Body of pancreas (tissue), 4 donors: Measurements from ENCODE around the gene PDLIM5. TPM values are rescaled to one million over a fixed set of nuclear protein-coding genes. Genes with fewer than 3 reads are reported as not detected.

Experiments
- ATAC-seq: fragments of 150-250 bp; one replicate; pipeline ENCODE4 v1.9.1; 2016
- DNase-seq, 4 donors: peaks; one replicate each; pipeline ENCODE4 v3.0.0-alpha.2; 2019
- H3K27ac ChIP-seq, 4 donors: fragments of 200-600 bp; sonication (generic); 1 replicate in 3 of 4; 2 replicates in 1 of 4; pipeline versions ENCODE4 v1.5.1 to v1.6.1; 2016 to 2019; ENCODE audit warnings: mild to moderate bottlenecking in 1 of 4, mixed read lengths in 1 of 4, moderate library complexity in 1 of 4
- H3K27me3 ChIP-seq, 2 donors: fragments of 200-600 bp; sonication (generic); one replicate each; pipeline ENCODE4 v1.6.0; 2016; ENCODE audit warnings: mild to moderate bottlenecking in 1 of 2
- H3K36me3 ChIP-seq, 2 donors: fragments of 200-600 bp; sonication (generic); replicated peaks in 1 of 2; 2 replicates each; pipeline ENCODE4 v1.5.1; 2016; ENCODE audit warnings: low read depth in 2 of 2; ENCODE audit not compliant: insufficient read depth in 1 of 2
- H3K4me1 ChIP-seq: fragments of 200-600 bp; sonication (generic); one replicate; pipeline ENCODE4 v1.6.0; 2016
- H3K4me3 ChIP-seq, 2 donors: fragments of 200-600 bp; sonication (generic); 1 replicate in 1 of 2; 2 replicates in 1 of 2; pipeline ENCODE4 v1.5.1; 2016 to 2019
- H3K9me3 ChIP-seq, 3 donors: fragments of 200-600 bp; sonication (generic); 1 replicate in 2 of 3; 2 replicates in 1 of 3; pipeline ENCODE4 v1.5.1; 2016
- POLR2A ChIP-seq, 3 donors: fragments of 450-650 bp; IDR thresholded peaks; one replicate each; pipeline ENCODE4 v1.6.1; 2016; ENCODE audit warnings: antibody characterized with exemption in 3 of 3, mild to moderate bottlenecking in 2 of 3
- WGBS, 2 donors: methylation state at CpG; one replicate each; pipeline ENCODE4 v1.1.5; 2017; 5-methylcytosine and 5-hydroxymethylcytosine counted together
- intact Hi-C: fragments of 100-400 bp; cut with DNase I; formaldehyde crosslinking; loops from one replicate; pipeline ENCODE4 v1.15.1; 2023
- total RNA-seq, 2 donors: library from RNA; depleted of rRNA; stranded (reverse); fragments of >200 nt; gene quantifications; one replicate each; pipeline ENCODE4 v1.1.0, GENCODE V29; 2016
- TF ChIP-seq, protein P1 (sequence below), 7 experiments: fragments of 450-650 bp in 4 of 7; fragments of 200-600 bp in 3 of 7; sonication (generic) in 3 of 7; IDR thresholded peaks; one replicate each; pipeline ENCODE4 v1.5.1; 2016 to 2019; ENCODE audit warnings: antibody characterized with exemption in 7 of 7

Gene PDLIM5
- total RNA-seq, 2 donors from 2014 or later, result 44.2 to 70.3 TPM

DNA sequence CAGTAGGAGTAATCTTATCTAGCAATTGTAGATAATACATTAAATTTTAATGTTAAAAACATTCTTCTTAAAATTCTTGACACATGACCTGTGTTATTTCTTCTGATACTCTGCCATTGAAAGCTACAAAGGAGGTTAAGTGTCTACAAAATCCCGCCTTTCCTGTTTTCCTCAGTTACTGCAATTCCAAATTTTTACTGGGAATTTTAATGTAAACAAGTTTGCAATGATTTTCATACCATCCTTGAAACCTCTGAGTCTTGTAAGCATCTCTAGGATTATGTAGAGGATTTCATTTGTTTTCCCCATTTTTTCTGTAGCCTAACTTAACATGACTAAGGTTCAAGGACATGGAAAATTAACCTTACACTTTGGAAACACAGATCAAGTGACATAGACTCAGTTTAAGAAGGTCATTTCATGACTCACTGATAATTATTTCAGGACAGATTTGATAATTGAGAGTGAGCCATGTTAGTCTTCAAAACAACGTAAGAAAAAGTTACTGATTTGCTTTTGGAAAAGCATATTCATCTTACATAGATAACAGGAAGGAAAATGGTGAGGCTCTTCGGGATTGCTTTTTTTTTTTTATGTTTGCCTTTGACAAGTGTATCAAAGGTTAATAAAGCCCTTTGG, 39.6 kb upstream of the PDLIM5 start:
- Histone ChIP-seq H3K27ac (peak overlapping the region in 1 of 4 donors; percentile 35), H3K9me3 (no peaks in the 10 kb centered on the region), H3K4me3 (no peak overlapping the region), H3K27me3 (no peaks in the 10 kb centered on the region), H3K4me1 (peaks cover 16% of the 10 kb centered on the region), H3K36me3 (no peaks in the 10 kb centered on the region)
- TF ChIP-seq, protein P1, sequence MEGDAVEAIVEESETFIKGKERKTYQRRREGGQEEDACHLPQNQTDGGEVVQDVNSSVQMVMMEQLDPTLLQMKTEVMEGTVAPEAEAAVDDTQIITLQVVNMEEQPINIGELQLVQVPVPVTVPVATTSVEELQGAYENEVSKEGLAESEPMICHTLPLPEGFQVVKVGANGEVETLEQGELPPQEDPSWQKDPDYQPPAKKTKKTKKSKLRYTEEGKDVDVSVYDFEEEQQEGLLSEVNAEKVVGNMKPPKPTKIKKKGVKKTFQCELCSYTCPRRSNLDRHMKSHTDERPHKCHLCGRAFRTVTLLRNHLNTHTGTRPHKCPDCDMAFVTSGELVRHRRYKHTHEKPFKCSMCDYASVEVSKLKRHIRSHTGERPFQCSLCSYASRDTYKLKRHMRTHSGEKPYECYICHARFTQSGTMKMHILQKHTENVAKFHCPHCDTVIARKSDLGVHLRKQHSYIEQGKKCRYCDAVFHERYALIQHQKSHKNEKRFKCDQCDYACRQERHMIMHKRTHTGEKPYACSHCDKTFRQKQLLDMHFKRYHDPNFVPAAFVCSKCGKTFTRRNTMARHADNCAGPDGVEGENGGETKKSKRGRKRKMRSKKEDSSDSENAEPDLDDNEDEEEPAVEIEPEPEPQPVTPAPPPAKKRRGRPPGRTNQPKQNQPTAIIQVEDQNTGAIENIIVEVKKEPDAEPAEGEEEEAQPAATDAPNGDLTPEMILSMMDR (IDR thresholded peaks at IDR 0.05), result no peak
- no peak for TF ChIP-seq POLR2A (IDR thresholded peaks at IDR 0.05)
- DNase-seq, result no peak
- ATAC-seq, result no peak
- intact Hi-C loops, result no loop called here
- 34 to 39% methylated on average over 3 of the region's 3 CpGs for WGBS, 2 donors

DNA sequence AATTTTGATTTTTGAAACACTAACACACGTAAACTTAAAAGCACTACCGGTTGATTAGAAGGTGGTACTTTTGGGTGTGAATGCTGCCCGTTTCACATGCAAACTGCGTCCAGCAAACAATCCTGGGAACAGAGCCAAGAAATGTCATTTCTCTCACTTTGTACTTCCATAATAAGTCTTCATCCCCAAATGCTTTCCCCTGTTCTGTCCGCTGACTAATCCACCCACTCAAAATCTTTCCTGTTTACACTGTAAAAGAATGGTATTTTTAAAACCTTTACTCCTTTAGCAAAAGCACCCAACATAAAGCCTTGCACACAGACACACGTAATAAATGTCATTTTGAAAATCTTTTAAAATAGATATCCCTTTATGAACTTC, 39.1 kb upstream of the PDLIM5 start:
- ATAC-seq (peak; percentile 21), DNase-seq (peak in 2 of 4 donors; percentile 14 to 16)
- Histone ChIP-seq H3K27ac (peak overlapping the region in 1 of 4 donors; percentile 35), H3K4me3 (no peak overlapping the region), H3K9me3 (no peaks in the 10 kb centered on the region), H3K4me1 (peaks cover 16% of the 10 kb centered on the region), H3K36me3 (no peaks in the 10 kb centered on the region), H3K27me3 (no peaks in the 10 kb centered on the region)
- 7 to 13% methylated on average over 6 of the region's 6 CpGs for WGBS, 2 donors
- intact Hi-C loops, result no loop called here
- TF ChIP-seq POLR2A (IDR thresholded peaks at IDR 0.05), result no peak
- TF ChIP-seq, protein P1 (IDR thresholded peaks at IDR 0.05), result no peak

DNA sequence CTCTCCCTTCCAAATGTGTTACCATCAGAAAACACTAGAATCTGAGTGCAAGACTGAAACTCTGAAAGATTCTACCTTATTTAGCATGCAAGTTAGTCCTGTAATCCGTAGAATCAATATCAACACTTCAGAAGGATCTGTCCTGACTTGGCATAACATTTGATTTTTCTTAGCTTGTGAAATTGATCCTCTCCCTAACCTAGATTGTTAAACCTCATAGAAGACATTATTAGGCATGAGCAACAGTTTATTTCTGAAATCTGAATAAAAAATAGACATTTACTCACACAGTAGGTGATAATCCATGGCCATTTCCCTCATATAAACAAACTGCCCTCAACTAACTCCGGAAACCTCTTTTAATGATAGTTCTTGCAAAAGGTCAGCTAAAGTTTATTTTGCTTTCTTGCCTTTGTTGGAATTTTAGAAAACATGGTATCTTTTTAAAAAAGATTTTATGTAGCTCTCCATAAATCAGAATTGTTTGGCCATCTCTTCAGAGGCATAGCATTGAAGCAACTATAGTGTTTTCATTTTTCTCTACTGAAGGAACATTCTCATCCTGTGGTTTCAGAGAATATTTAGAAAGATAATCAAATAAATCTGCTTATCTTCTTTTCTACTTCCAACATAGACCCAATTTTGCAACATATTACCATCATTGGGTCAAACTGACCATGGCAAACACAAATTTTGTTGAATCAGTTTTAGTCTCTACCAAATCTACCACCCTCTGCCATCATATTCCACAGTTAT, 38.5 kb upstream of the PDLIM5 start:
- intact Hi-C loops, result no loop called here
- Histone ChIP-seq H3K36me3 (no peaks in the 10 kb centered on the region), H3K4me3 (no peak overlapping the region), H3K27ac (peak overlapping the region in 1 of 4 donors; percentile 35), H3K4me1 (peaks cover 16% of the 10 kb centered on the region), H3K9me3 (no peaks in the 10 kb centered on the region), H3K27me3 (no peaks in the 10 kb centered on the region)
- TF ChIP-seq, protein P1 (IDR thresholded peaks at IDR 0.05), result no peak
- no peak for TF ChIP-seq POLR2A (IDR thresholded peaks at IDR 0.05)
- no peak for DNase-seq
- ATAC-seq, result no peak
- 63 to 72% methylated on average over 2 of the region's 2 CpGs for WGBS, 2 donors

DNA sequence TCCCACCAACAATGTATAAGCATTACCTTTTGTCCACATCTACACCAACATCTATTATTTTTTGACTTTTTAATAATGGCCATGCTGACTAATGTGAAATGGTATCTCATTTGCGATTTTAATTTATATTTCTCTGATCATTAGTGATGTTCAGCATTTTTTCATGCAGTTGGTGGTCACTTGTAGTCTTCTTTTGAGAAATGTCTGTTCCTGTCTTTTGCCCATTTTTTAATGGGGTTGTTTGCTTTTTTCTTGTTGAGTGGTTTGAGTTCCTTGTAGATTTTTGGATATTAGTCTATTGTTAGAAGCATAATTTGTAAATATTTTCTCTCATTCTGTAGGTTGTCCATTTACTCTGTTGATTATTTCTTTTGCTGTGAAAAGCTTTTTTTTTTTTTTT, 36.8 kb upstream of the PDLIM5 start:
- Histone ChIP-seq H3K27me3 (no peaks in the 10 kb centered on the region), H3K4me3 (no peak overlapping the region), H3K4me1 (peaks cover 16% of the 10 kb centered on the region), H3K36me3 (no peaks in the 10 kb centered on the region), H3K9me3 (no peaks in the 10 kb centered on the region), H3K27ac (no peak overlapping the region)
- no peak for ATAC-seq
- TF ChIP-seq POLR2A (IDR thresholded peaks at IDR 0.05), result no peak
- TF ChIP-seq, protein P1 (IDR thresholded peaks at IDR 0.05), result no peak
- no peak for DNase-seq
- intact Hi-C loops, result no loop called here
- WGBS, 2 donors, result 91 to 97% methylated on average over 1 of the region's 1 CpG
